ENCODE measurements around the gene CCDC136.

CCDC136 gene

DNA sequence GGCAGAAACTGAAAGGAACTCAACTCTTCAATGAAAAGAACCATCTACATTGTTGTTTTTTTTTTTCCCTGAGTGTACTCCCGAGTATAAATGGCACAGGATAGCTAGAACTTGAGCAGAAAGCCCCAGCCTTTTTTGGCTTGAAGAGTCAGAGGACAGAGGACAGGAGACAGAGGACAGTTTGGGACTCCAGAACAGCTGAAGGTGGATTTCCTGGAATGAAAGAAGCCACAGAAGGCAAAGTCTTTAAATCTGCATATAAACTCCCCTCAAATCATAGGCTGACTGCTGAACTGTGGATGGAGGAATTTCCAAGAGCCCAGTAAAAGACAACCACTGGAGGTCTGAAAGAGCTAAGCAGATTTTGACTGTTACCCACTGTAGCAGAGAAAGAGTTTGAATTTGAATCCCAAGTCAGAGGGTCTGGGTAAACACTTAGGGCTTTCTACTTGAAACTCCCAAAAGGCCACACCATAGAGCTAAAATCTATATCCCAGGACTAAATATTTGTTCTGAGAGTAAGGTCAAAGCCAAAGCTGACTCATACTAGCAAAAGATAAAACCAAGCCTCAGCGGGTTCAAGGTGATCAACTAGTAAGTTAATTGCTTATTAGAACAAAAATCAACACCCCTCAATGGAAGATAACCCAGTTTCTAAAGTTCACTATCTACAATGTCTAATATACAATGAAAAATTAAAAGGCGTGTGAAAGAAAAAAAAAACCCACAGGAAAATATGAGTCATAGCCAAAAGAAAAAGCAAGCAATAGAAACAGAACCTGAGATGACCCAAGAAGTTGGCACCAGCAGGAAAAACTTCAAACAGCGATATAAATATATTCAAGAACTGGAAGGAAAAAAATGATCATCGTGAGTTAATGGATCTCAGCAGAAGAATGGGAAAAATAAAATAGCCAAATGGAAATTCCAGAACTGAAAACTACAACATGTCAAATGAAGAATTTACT lies 14.3 kb upstream of the CCDC136 start:
- DNase-seq (ENCODE audit: low spot score): no peak

DNA sequence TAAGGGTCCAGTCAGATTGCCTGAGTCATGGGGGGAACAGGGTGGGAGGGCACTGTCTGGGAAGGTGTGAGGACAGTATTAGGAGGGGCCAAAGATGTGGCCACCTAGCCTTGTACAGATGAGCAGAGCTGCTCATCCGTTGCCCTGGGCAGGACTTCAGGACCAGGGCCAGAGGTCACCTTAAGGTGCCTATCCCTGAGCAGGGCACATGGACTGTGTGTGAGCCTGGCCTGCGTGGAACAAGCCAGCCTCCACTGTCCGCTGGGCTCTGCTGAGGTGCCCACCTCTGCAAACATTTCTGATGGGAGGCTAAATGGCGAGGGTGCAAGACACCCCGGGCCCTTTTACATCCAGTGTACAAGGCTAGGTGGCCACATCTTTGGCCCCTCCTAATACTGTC lies 12.8 kb upstream of the CCDC136 start:
- DNase-seq (ENCODE audit: low spot score): no peak

DNA sequence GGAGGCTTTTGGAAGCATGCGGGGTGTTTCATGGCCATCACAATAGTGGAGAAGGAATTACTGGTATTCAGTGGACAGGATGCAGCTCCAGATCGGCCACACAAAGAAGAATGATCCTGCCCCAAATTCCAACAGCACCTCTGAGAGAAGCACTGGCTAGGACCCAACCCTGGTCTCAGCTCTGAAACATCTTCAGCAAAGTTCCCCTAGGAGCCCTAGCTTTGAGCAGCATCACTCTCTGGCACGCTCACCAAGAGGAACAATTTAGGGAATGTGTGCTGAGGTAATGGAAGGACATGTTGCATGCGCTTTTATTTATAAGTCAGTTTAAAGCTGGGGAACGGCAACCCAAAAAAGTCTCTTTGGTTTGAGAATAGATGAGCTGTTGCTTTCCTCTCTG lies 10.6 kb upstream of the CCDC136 start:
- no peak for DNase-seq (ENCODE audit: low spot score)

DNA sequence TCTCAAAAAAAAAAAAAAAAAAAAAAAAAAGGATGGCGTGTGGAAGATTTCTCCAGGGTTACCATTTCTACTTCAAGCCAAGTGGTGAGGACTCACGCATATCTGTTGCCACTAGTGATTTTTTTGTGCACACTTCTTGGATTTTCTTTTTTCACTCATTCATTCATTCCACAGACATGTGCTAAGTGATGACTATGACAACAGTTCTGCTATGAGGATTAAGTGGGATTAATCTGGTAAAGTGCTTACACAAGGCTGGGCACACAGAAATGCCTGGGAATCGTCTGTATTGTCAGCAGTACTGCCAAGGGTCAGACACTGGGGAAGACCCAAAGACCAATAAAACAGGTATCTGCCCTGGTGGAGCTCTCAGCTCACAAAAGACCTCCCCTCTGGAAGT lies 9.9 kb upstream of the CCDC136 start:
- no peak for DNase-seq (ENCODE audit: low spot score)

DNA sequence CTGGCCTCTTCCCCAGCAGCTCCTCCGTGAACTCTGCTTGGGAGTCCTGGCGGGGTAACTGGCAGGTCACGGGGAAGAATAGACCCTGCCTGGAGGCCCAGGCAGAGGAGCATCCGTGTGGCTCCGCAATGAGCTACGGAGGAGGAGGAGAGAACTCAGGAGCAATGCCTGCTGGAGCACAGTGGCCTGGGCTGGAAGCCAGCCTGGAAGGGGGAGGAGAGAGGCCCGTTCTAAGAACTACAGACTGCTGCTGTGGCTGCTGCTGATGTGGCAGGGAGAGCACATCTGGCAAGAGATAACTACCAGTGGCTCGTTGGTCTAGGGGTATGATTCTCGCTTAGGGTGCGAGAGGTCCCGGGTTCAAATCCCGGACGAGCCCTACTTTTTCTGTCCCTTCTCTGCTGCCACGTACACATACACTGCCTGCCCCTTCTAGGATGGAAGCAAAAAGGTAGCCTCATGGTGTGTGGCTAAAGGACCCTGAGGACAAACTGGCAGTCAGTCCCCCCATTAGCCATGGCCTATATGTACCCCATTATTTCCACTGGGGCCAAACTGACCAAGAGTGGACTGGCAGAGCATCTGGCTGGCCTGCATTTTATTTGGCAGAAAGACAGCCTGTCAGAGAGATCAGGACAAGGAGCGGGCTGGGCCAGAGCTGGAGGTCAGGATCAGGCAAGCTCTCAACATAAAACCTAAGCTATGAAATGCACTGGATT lies 8.5 kb upstream of the CCDC136 start:
- DNase-seq (ENCODE audit: low spot score): no peak

DNA sequence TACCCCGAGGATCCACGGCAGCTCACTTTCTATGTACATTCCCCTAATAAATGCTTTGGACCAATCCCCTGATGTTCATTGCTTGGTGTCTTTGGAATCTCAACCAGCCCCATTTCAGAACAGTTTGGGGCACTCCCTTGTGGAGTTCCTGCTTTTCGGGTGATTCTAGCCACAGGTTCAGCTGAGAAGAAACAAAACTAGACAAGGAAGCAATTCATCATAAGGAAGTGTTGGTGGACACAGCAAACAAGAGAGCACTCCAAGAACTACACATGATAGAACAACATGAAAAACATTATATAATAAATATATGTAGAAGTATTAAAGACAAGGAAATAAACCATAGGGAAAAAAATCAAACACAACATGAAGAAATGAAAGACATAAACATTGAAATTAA lies 6.0 kb upstream of the CCDC136 start:
- DNase-seq (ENCODE audit: low spot score): no peak

- no peak for DNase-seq (ENCODE audit: low spot score)
Observed at GRCh38 chr7:128788446-128789412, 3.0 kb upstream of the CCDC136 start.

DNA sequence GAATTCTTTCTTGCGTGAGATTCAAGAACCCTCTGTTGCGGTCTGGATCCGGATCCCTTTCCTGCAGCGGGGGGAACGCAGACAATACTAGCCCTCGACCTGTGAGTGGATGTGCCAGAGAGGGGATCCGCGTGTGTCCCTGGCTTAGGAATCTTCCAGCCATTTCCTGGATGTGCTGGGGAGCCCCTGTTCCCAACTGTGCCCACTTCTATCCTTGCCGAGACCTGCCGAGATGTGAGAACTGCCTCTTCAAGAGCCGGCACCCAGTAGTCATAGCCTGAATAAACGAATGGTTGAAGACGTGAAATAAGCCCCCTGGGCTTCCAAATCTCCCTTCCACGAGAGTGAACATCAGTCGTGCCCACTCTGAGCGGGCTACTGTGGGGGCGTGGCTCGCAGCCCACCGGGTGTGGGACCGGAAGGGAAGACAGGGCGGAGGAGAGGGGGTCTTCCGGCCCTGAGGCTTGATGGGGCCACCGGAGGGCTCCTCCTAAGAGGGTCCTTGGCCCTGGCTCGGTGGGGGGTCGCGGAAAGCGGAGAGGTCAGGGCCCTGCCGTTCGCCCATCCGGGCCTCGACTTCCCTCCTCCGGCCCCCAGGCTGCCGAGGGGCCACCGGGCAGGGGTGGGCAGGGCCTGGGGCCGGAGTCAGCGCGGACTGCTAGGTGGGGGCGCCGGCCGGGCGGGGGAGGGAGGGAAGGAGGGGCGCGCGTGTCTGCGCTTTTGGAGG lies 1.3 kb upstream of the CCDC136 start:
- DNase-seq (ENCODE audit: low spot score): no peak

DNA sequence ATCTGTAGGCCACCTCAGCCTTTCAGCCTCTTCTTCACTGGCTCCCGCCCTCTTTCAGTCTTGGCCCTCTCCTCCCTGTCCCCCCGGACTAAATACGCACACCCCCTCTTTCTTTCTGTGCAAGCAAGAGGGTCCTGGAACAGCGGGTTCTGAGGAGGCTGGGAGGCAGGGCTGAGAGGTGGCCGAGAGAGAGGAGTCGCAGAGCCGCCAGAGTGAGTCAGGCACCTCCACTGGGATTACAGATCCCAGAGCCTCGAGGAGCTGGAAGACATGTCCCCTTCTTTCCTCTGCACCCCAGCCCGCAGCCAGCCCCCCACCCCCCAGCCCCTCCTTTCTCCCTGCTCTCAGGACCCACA lies 182 bp downstream of the CCDC136 start:
- DNase-seq (ENCODE audit: low spot score): no peak

DNA sequence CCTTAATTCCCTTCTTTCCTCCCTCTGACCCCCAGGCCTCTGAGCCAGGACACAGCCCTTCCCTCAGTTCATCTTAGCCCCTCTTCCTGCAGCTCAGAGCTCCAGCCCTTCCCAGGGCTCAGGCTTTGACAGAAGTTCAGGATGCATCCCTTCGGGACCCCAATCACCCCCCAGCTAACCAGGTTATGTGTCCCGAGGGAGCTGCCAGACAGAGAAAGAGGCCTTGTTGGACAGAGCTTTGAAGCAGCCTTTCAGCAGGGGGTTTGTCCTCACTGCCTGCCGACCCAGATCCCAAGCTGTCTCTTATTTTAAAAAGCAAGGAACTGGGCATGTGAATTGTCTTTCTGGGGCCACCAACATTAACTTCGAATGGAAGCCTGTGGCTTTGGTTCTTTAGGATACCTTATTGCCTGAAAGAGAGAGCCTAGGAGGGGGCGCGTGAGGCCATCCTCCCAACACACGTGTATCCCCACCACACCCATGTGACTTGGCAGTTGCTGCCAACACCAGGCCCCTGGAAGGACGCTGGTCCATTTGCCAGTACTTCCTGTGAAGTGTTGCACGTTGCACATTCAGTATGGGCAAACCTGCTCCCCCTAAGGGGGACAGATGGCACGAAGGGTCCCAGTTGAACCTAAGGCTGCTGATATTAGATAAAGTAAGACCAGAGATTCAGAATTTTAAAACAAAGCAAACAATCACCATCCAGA lies 858 bp downstream of the CCDC136 start:
- no peak for DNase-seq (ENCODE audit: low spot score)

GRCh38 chr7:128793181-128793547 lies 1.4 kb downstream of the CCDC136 start:
- no peak for DNase-seq (ENCODE audit: low spot score)

DNA sequence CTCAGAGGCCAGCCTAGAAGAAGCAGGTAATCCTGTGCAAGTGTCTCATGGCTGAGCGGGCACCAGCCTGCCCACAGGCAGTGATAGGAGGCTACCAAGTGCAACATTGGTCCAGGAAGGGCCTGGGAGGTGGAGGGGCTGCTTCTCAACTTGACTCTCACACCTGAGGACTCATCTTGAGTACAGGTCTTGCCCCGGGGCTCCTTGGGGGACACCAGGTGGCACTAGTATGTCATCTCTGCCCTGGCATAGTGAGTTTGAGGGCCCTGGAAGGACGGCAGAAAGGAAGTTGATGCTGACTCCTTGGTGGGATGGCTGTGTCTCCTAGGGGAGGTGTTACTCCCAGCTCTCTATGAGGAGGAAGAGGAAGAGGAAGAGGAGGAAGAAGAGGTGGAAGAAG lies 2.3 kb downstream of the CCDC136 start:
- peak; percentile 7 for DNase-seq (ENCODE audit: low spot score)

- no peak for DNase-seq (ENCODE audit: low spot score)
Observed at GRCh38 chr7:128794436-128794835, 2.7 kb downstream of the CCDC136 start.

DNA sequence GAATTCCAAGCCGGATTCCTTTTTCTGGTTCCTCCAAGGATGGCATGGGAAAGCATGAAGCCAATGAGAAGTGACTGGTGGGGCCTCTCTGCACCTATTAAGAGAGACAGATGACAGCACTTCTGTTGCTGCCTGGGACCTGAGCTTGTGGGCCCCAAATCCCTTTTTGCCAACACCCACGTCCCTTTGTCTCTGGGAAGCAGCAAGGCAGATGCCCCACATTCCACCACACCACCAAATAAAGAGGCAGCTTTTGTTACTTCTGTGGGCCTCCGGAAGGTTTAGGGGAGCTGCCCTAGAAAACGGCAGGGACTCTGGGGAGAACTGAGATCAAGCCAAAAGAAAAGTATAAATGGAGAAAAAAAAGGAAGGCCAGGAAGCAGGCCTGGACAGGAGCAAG lies 3.4 kb downstream of the CCDC136 start:
- DNase-seq (ENCODE audit: low spot score): no peak

GRCh38 chr7:128796327-128796726 lies 4.6 kb downstream of the CCDC136 start:
- no peak for DNase-seq (ENCODE audit: low spot score)

GRCh38 chr7:128799451-128799850 lies 7.7 kb downstream of the CCDC136 start:
- no peak for DNase-seq (ENCODE audit: low spot score)

GRCh38 chr7:128800567-128800966 lies 8.8 kb downstream of the CCDC136 start:
- no peak for DNase-seq (ENCODE audit: low spot score)

- DNase-seq (ENCODE audit: low spot score): no peak
Observed at GRCh38 chr7:128801003-128801402, 9.2 kb downstream of the CCDC136 start.

DNA sequence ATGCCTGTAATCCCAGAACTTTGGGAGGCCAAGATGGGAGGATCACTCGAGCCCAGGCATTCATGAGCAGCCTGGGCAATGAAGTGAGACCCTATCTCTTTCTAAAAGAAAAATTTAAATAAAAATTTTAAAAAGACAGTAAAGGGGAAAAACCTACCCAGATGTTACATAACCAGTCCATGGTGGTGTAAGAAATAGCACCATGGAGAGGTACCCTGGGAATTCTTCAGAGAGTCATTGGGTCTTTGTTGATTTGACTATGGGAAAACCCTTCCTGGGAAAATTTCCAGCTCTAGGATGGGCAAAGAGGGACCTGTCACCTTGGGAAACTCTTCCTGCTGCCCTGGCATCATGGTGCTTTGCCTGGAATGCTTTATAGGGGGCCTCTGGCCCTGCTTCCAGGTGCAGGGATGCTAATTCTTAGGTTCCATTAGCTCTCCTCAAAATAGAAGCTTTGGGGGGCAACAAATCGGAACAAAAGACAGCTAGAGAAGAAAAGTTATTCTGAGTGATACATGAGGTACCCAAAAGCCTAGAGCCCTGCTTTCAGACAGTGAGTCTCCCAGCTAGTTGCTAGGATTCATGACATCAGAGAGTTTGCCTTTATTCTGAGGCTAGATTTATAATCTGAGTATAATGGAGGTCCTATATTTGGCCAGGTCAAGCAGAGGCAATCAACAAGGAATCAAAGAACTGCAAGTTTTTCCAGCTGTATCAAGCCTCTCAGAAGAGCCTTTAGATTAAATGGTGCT lies 10.1 kb downstream of the CCDC136 start:
- no peak for DNase-seq (ENCODE audit: low spot score)

GRCh38 chr7:128804484-128804883 lies 12.7 kb downstream of the CCDC136 start:
- DNase-seq (ENCODE audit: low spot score): no peak

All from CD4-positive, alpha-beta T cell treated with Interleukin-15 for 4 hours (primary cell).